Fibroblast of mammary gland (primary cell): ENCODE data around the gene ZFPL1.

Experiments
- DNase-seq: peaks from one replicate; pipeline ENCODE4 v3.0.0-alpha.2; 2010; ENCODE audit warnings: low read depth
- H3K4me3 ChIP-seq: 2 replicates; pipeline ENCODE4 v1.5.1; 2011; ENCODE audit warnings: low read depth, mild to moderate bottlenecking, low read length, moderate library complexity; ENCODE audit not compliant: control insufficient read depth
- CTCF ChIP-seq: conservative IDR thresholded peaks from 2 replicates; pipeline ENCODE4 v1.5.1; 2011; ENCODE audit warnings: low read depth, low read length, inconsistent platforms; ENCODE audit not compliant: control insufficient read depth, insufficient read depth

Gene ZFPL1

GRCh38 chr11:65078151-65078550 is 5.9 kb upstream of the ZFPL1 start:
- no peak overlapping the region for H3K4me3 ChIP-seq
- peak; percentile 59 for TF ChIP-seq CTCF
- DNase-seq = peak; percentile 35

- TF ChIP-seq CTCF = no peak
- no peak for DNase-seq
- no peak overlapping the region for H3K4me3 ChIP-seq
These were observed 5.2 kb upstream of the ZFPL1 start for GRCh38 chr11:65078786-65079342.

- no peak for DNase-seq
- peak overlapping the region; percentile 90 for H3K4me3 ChIP-seq
- no peak for TF ChIP-seq CTCF
These were observed 738 bp upstream of the ZFPL1 start for GRCh38 chr11:65083134-65083833.

- no peak for DNase-seq
- no peak for TF ChIP-seq CTCF
- H3K4me3 ChIP-seq = peak overlapping the region; percentile 90
These were observed 765 bp downstream of the ZFPL1 start for GRCh38 chr11:65084598-65085375.

GRCh38 chr11:65085446-65085845 is 1.4 kb downstream of the ZFPL1 start:
- no peak for TF ChIP-seq CTCF
- no peak overlapping the region for H3K4me3 ChIP-seq
- peak; percentile 16 for DNase-seq

GRCh38 chr11:65086809-65087208 is 2.8 kb downstream of the ZFPL1 start:
- no peak for DNase-seq
- TF ChIP-seq CTCF = no peak

More at GRCh38 chr11:65086809-65087208, 2.8 kb downstream of the ZFPL1 start:
- H3K4me3 ChIP-seq = no peak overlapping the region
